Activated CD8-positive, alpha-beta memory T cell treated with anti-CD3 and anti-CD28 coated beads, Interleukin-2, amount 50 U/mL, for 4 hours (primary cell): ENCODE measurements around the gene RCL1.

ENCODE experiments used
- DNase-seq: peaks from one replicate; pipeline ENCODE4 v3.0.0-alpha.2; 2020

Gene RCL1

GRCh38 chr9:4850603-4851310 lies 58.0 kb downstream of the RCL1 start:
- DNase-seq: no peak

GRCh38 chr9:4852419-4852818 lies 59.7 kb downstream of the RCL1 start:
- DNase-seq: no peak

GRCh38 chr9:4854265-4854590 lies 61.5 kb downstream of the RCL1 start:
- no peak for DNase-seq

DNA sequence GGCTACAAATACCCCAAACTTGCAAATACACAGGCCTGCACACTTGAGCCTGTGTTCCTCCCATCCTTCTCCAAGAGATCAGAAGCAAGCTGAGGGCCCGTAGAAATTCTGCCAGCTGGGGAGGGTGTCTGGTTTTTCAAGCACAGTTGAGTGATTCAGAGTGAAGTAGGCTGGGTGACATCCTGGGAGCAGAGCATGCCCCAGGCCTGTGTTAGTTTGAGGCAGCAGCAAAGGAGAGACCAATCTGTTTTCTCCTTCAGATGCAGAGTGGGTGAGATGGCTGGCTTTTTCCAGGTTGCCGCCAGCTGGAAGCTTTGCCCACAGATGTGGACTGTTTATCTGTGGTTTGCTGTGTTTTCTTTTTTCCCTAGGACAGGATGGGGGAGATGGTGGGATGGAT lies 63.1 kb downstream of the RCL1 start:
- no peak for DNase-seq

- DNase-seq: no peak
Measured at GRCh38 chr9:4857163-4857810, 64.5 kb downstream of the RCL1 start.

GRCh38 chr9:4859035-4859434 lies 66.3 kb downstream of the RCL1 start:
- DNase-seq: no peak

GRCh38 chr9:4860383-4860782 lies 67.6 kb downstream of the RCL1 start:
- DNase-seq: no peak

GRCh38 chr9:4861145-4861544 lies 68.4 kb downstream of the RCL1 start:
- no peak for DNase-seq

GRCh38 chr9:4861736-4862451 lies 69.2 kb downstream of the RCL1 start:
- no peak for DNase-seq

- no peak for DNase-seq
Measured at GRCh38 chr9:4862506-4863250, 69.9 kb downstream of the RCL1 start.

DNA sequence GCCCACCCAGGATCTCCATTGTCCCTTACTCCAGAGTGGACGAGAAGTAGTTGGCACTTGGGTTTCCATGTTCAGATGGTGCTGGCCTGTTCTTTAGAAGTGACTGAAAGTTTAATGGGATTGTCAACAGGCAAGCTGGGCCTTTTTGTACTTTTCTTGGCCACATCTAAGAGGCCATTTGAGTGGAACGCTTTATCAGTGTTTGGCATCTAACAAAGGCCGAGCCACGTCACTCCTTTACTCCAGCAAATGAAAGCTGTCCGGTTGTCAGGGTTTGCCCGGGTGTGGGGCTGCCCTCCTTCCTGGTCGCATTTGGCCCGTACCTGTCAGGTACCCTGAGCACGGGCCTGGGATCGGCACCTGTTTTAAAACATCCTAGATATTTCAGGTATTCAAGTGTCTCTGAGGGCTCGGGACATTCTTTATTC lies 71.5 kb downstream of the RCL1 start:
- no peak for DNase-seq

GRCh38 chr9:4864698-4865097 lies 72.0 kb downstream of the RCL1 start:
- DNase-seq: no peak

DNA sequence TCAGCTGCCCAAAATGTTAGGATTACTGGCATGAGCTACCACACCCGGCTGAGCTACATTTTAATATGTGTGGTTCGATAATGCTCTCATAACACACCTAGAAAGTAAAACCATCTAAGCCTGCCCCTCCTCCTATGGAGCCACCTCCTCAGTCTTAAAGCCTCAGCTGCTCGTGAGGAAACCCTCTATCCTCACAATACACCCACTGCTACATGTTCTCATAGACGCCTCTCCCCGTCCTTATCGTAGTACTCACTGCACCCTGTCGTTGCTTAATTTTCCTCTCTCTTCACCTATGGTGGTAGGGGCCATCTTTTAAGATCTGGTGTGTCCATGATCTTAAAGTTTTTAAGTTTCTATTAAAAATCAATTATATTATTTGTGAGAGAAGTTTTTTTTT lies 72.9 kb downstream of the RCL1 start:
- DNase-seq: no peak

GRCh38 chr9:4866239-4866969 lies 73.7 kb downstream of the RCL1 start:
- DNase-seq: no peak

- DNase-seq: no peak
Measured at GRCh38 chr9:4873066-4873465, 80.3 kb downstream of the RCL1 start.

DNA sequence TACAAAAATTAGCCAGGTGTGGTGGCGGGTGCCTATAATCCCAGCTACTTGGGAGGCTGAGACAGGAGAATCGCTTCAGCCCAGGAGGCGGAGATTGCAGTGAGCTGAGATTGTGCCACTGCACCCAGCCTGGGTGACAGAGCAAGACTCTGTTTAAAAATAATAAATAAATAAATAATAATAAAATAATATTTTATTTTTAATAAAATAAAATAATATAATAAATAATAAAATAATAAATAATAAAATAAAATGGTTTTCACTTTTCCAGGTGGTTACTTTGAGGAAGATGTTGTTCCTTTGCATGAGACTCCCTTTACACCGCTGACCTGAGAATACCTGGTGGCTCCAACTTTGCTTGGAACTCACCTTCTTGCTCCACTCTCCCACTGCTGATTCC lies 82.8 kb downstream of the RCL1 start:
- DNase-seq: no peak

- no peak for DNase-seq
Measured at GRCh38 chr9:4879115-4879558, 86.4 kb downstream of the RCL1 start.

DNA sequence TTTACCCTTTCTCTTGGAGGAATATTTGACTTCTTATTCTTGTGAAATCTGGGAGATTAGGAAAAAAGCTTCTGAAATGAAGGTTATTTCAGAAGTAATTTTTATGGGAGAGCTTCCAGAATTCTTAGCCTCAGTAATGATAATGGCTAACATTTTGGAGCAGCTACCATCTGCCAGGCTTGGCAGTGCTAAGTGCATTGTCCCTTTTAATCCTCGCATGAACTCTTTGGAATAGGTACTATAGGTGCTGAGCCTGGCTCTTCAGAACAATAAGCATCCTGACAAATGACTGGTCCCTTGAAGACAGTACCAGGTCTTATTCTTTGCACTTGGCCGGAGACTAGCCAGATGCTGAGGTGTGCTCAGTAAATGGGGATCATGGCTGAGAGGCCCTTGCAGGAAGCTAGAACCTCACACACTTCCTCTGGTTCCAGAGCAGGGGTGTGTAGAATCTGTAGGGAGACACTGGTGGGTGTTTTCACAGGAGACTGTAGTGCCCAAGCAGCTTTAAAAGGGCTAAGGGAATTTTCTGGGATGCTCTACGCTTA lies 90.7 kb downstream of the RCL1 start:
- no peak for DNase-seq

DNA sequence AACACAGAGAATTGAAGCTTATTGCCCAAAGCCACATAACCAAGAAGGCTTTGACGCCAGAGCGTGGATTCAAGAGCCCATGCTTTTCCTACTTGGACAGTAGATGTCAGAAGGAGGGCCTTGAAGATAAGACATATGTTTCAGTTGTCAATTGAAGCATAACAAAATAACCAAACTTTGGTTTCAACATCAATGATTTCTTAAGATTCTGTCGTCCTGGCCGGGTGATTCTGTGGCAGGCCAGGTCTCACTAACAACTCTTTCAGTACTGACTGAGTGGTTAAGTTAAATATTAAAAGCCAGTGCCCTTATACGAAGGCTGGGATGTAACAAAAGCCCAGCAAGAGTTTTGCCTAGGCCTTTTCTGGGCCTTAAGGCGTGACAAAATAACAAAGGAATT lies 94.0 kb downstream of the RCL1 start:
- DNase-seq: no peak

DNA sequence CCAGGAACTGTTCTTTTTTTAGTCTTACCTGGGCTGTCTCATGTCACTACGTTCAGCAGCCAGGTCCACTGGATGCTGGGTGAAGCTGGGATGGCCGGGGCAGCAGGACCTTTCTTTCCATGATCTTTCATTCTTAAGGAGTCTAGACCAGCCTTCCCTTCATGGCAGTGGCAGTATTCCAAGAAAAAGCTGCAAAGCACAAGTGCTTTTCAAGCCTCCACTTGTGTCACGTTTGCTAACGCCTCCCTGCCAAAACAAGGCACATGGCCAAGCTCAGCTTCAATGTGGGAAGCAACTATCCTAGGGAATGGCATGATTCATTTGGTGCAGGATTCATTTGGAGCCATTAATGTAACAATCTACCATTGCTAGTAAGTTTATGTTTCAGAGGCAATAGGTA lies 94.8 kb downstream of the RCL1 start:
- DNase-seq: no peak

- DNase-seq: no peak
Measured at GRCh38 chr9:4890242-4890641, 97.5 kb downstream of the RCL1 start.

DNA sequence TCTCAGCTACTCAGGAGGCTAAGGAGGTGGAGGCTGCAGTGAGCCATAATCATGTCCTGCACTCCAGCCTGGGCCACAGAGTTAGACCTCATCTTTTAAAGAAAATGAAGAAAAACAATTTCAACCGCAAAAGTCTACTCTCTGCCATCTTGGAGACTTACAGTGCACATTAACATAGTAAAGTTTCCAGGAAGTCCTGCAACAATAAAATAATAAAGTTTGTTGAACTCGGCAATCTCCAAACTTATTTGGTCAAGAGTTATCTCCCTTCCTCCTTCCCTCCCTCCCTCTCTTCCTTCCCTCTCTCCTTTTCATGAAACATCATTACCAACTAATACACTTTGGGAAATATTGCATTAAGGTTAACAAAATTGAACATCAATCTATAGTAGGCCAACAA lies 98.2 kb downstream of the RCL1 start:
- no peak for DNase-seq

- no peak for DNase-seq
Measured at GRCh38 chr9:4891674-4892073, 98.9 kb downstream of the RCL1 start.
